Ovary (tissue), 9 donors: Measurements from ENCODE around the gene RAB7A. TPM values are rescaled to one million over a fixed set of nuclear protein-coding genes. Genes with fewer than 3 reads are reported as not detected.
A peak's percentile ranks its signal among the peaks of the same experiment; 100 is the strongest.

Source experiments
- DNase-seq, 5 donors: peaks; one replicate each; pipeline ENCODE4 v3.0.0-alpha.2; 2019 to 2020
- H3K27ac ChIP-seq, 2 donors: fragments of 200-600 bp; one replicate each; pipeline versions ENCODE4 v1.5.1 to v1.8.0; 2019 to 2022
- H3K27me3 ChIP-seq: fragments of 200-600 bp; one replicate; pipeline ENCODE4 v1.8.0; 2022
- H3K36me3 ChIP-seq: fragments of 200-600 bp; sonication (generic); one replicate; pipeline ENCODE4 v1.5.1; 2019
- H3K4me1 ChIP-seq: one replicate; pipeline ENCODE4 v1.8.1; 2013; ENCODE audit warnings: mild to moderate bottlenecking, moderate library complexity; ENCODE audit not compliant: insufficient read depth
- H3K4me3 ChIP-seq: fragments of 200-600 bp; sonication (generic); one replicate; pipeline ENCODE4 v1.5.1; 2017
- H3K9me3 ChIP-seq, 2 donors: fragments of 200-600 bp in 1 of 2; sonication (generic) in 1 of 2; one replicate each; pipeline versions ENCODE4 v1.5.1 to v1.8.1; 2013 to 2019; ENCODE audit warnings: mild to moderate bottlenecking in 1 of 2, moderate library complexity in 1 of 2
- EP300 ChIP-seq: sonication (generic); formaldehyde crosslinking; IDR thresholded peaks from one replicate; pipeline ENCODE4 v1.6.1; 2017; ENCODE audit warnings: antibody characterized with exemption
- POLR2A ChIP-seq: fragments of 450-650 bp; IDR thresholded peaks from one replicate; pipeline ENCODE4 v1.6.1; 2017; ENCODE audit warnings: antibody characterized with exemption, mild to moderate bottlenecking, moderate library complexity
- WGBS, 3 donors: extraction: QIAGEN DNeasy Blood & Tissue Kit in 1 of 3; methylation state at CpG; one replicate each; pipeline versions ENCODE4 v1.1.5 to v1.1.7; 2013 to 2017; 5-methylcytosine and 5-hydroxymethylcytosine counted together
- intact Hi-C, 4 donors: fragments of 100-400 bp; cut with DNase I; formaldehyde crosslinking; loops; one replicate each; pipeline versions ENCODE4 v1.11.0 to v1.15.1; 2022 to 2023
- polyA plus RNA-seq, 2 donors: library from polyadenylated mRNA; stranded (reverse); fragments of 200-250 nt in 1 of 2; fragments of 350-450 nt in 1 of 2; fragmentation: Illumina TruSeq in 1 of 2; extraction: RNeasy Lipid Tissue Mini Kit (QIAGEN cat#74804) in 1 of 2; gene quantifications; one replicate each; pipeline ENCODE4 v1.2.3, GENCODE V29; 2013 to 2014
- total RNA-seq, 7 donors: library from RNA; depleted of rRNA in 2 of 7; stranded (reverse); fragments of >200 nt in 2 of 7; fragmentation: NEBNext Ultra II Directional in 3 of 7; extraction: Animal tissue kit (Norgen Biotek cat#: 25700) in 3 of 7; gene quantifications; one replicate each; pipeline versions ENCODE4 v1.1.0 to v1.2.4, GENCODE V29; 2016 to 2023
- TF ChIP-seq, protein P1 (sequence below), 3 donors: fragments of 450-650 bp in 2 of 3; fragments of 200-600 bp in 1 of 3; IDR thresholded peaks; one replicate each; pipeline versions ENCODE4 v1.5.1 to v1.8.0; 2016 to 2022; ENCODE audit warnings: antibody characterized with exemption in 3 of 3, mild to moderate bottlenecking in 1 of 3
- donor health status: DM: no; HTN: no; CAD: no; lungs with moderate emphysema.
- donor health status: DM: no; HTN: no; CAD: no.
- donor health status: Bipolar disorder and iron deficiency.
- donor health status: DM: yes; HTN: yes; CAD: no.
- donor health status: DM: no; HTN: no; CAD: no.
- donor health status: DM: yes; HTN: yes; CAD: no.

Gene RAB7A
- total and polyA plus RNA-seq, 9 donors = 70.1 to 320 (median 213) TPM

DNA sequence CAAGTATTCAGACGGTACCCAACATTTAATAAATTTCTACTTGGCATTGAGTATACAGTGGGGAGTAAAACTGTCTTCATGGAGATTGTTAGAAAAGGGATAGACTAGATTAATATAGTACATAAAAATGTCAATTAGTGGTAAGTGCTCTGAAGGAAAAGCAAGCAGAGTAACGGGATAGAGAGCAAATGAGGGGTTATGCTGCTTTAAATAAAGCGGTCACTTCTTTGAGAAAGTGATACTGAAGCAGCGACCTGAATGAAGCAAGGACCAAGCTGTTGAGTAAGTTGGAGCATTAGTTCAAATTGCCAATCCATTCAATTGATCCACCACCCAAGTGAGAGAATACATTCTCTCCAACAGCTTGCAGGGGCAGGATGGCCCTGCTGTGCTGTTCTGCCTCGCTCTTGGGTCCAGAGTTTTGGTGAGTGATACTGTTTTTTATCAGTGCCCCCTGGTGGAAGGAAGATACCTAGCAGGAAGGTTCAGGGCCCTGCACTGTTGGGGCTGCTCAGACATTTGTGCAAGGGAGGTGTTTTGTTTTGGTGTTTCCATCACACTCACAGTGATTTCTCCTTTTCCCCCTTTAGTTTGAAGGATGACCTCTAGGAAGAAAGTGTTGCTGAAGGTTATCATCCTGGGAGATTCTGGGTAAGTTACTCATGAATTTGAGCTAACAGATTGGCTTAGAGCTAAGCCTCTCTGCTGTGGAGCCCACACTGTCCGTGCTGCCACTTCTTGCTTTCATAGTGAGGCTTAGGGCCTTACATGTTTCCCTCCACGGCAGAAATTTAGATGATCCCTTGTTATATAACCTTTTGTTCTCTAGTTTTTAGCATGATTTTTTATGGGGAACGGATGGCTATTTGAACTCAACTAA is 69.0 kb downstream of the RAB7A start:
- WGBS, 3 donors = 54 to 56% (median 55%) methylated on average over 8 of the region's 8 CpGs
- no peak overlapping the region for H3K4me3 ChIP-seq
- H3K4me1 ChIP-seq = peaks cover 8% of the 10 kb centered on the region
- intact Hi-C loops = loop anchor here in 3 of 4 donors (2.0 to 10.0 kb wide), 4 partner anchors 113 to 178 kb away; no protein-coding TSS in a partner anchor
- peak; percentile 34 to 61 (median 48) for DNase-seq
- no peak for TF ChIP-seq POLR2A
- TF ChIP-seq, protein P1, sequence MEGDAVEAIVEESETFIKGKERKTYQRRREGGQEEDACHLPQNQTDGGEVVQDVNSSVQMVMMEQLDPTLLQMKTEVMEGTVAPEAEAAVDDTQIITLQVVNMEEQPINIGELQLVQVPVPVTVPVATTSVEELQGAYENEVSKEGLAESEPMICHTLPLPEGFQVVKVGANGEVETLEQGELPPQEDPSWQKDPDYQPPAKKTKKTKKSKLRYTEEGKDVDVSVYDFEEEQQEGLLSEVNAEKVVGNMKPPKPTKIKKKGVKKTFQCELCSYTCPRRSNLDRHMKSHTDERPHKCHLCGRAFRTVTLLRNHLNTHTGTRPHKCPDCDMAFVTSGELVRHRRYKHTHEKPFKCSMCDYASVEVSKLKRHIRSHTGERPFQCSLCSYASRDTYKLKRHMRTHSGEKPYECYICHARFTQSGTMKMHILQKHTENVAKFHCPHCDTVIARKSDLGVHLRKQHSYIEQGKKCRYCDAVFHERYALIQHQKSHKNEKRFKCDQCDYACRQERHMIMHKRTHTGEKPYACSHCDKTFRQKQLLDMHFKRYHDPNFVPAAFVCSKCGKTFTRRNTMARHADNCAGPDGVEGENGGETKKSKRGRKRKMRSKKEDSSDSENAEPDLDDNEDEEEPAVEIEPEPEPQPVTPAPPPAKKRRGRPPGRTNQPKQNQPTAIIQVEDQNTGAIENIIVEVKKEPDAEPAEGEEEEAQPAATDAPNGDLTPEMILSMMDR (IDR thresholded peaks at IDR 0.05) = peak; percentile 33 to 70 (median 67)
- no peak overlapping the region for H3K27ac ChIP-seq
- H3K27me3 ChIP-seq = no peaks in the 10 kb centered on the region
- no peaks in the 10 kb centered on the region for H3K36me3 ChIP-seq
- no peaks in the 10 kb centered on the region for H3K9me3 ChIP-seq

DNA sequence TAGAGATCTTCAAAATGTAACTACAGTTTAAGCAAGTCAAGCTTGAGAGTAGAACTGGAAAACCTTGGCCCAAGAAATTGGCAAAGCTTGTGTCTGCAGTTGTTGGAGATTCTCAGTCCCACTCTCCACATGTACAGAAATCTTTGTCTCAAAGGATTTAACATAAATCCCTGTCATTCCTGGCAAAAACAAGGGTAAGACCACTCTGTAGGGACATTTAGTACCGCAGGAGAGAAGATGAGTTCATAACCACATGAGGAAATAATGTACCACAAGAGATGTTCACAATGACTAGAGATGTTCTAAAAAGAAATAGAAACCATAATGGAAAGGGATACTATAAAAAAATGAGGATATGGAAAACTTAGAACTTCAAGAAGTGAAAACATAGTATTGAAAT is 73.7 kb downstream of the RAB7A start:
- Histone ChIP-seq H3K9me3 (no peaks in the 10 kb centered on the region), H3K36me3 (no peaks in the 10 kb centered on the region), H3K4me3 (no peak overlapping the region), H3K4me1 (peaks cover 2% of the 10 kb centered on the region), H3K27me3 (no peaks in the 10 kb centered on the region), H3K27ac (no peak overlapping the region)
- 91 to 97% (median 95%) methylated on average over 1 of the region's 1 CpG for WGBS, 3 donors
- TF ChIP-seq POLR2A (no peak), EP300 (no peak)
- TF ChIP-seq, protein P1 (IDR thresholded peaks at IDR 0.05) = no peak
- intact Hi-C loops = loop anchor here in 2 of 4 donors (5.0 to 10.0 kb wide), 2 partner anchors 125 to 182 kb away; no protein-coding TSS in a partner anchor
- DNase-seq = no peak

DNA sequence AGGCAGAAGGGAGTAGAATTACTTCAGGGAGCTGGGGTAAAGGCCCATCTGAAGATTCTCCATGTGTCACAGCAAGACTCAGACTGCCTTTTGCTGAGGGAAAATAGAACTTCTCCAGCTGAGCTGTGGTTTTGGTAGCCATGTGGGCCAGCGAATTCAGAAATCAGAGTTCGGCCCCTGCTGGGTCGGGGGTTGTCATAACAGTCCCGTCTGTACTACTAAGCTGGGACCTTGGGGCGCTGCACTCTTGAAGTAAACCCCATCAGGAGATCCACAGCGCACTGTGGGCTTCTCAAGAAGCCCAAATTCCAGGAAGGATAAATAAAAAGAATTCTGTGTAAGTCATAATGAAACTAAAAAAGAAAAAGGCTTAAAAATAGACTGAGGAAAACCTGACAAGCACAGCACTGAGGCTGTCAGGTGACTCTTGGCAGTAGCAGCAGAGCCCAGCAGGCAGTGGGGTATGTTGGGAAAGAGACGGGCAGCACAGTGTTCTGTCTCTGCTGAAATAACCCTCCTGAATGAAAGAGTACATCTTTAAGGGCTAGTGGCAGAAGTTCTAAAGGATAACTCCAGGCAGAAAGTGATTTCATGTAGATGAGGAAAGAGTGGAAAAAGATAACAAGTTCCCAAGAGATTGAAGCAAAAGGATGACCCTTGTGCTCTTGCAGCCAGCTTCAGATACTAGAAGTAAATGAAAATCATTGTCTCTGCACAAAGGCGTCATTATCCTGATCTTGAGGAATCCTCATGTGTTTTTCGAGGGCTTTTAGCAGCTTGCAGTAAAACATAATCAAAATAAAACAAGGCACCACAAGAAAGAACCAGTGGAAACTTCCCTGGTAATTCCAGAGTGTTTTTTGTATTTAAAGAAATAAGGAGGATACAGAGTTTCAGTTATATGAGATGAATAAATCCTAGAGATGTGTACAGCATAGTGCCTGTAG is 74.5 kb downstream of the RAB7A start:
- WGBS, 3 donors = 84 to 88% (median 87%) methylated on average over 9 of the region's 9 CpGs
- Histone ChIP-seq H3K4me3 (no peak overlapping the region), H3K27ac (no peak overlapping the region), H3K36me3 (no peaks in the 10 kb centered on the region), H3K27me3 (no peaks in the 10 kb centered on the region), H3K9me3 (no peaks in the 10 kb centered on the region), H3K4me1 (peaks cover 4% of the 10 kb centered on the region)
- no peak for DNase-seq
- intact Hi-C loops = no loop called here
- no peak for TF ChIP-seq POLR2A
- TF ChIP-seq EP300 = no peak
- TF ChIP-seq, protein P1 (IDR thresholded peaks at IDR 0.05) = no peak

DNA sequence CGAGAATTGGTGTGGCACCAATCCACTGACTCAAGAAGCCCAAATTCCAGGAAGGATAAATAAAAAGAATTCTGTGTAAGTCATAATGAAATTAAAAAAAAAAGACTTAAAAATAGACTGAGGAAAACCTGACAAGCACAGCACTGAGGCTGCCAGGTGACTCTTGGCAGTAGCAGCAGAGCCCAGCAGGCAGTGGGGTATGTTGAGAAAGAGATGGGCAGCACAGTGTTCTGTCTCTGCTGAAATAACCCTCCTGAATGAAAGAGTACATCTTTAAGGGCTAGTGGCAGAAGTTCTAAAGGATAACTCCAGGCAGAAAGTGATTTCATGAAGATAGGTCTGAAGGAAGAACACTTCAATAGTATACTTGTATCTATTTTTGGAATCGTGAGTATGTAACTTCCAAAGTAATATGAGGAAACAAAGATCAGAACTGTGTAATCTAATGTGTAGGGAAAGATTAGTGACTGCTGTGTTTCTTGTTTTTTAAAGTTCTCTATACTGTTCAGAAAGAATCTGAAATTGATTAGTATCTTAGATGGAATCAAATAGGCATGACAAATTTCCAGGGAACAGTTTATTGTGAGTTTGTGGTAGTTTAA is 75.9 kb downstream of the RAB7A start:
- Histone ChIP-seq H3K9me3 (no peaks in the 10 kb centered on the region), H3K4me1 (peaks cover 4% of the 10 kb centered on the region), H3K4me3 (no peak overlapping the region), H3K27me3 (no peaks in the 10 kb centered on the region), H3K27ac (no peak overlapping the region), H3K36me3 (no peaks in the 10 kb centered on the region)
- intact Hi-C loops = no loop called here
- TF ChIP-seq EP300 (no peak), POLR2A (no peak)
- TF ChIP-seq, protein P1 (IDR thresholded peaks at IDR 0.05) = no peak
- 69 to 77% (median 69%) methylated on average over 2 of the region's 2 CpGs for WGBS, 3 donors
- no peak for DNase-seq
